ENCODE measurements around the gene ARRDC2. TPM values are rescaled to one million over a fixed set of nuclear protein-coding genes. Genes with fewer than 3 reads are reported as not detected.

ARRDC2 gene
- 147 and 168 TPM in 2 replicates for total RNA-seq

DNA sequence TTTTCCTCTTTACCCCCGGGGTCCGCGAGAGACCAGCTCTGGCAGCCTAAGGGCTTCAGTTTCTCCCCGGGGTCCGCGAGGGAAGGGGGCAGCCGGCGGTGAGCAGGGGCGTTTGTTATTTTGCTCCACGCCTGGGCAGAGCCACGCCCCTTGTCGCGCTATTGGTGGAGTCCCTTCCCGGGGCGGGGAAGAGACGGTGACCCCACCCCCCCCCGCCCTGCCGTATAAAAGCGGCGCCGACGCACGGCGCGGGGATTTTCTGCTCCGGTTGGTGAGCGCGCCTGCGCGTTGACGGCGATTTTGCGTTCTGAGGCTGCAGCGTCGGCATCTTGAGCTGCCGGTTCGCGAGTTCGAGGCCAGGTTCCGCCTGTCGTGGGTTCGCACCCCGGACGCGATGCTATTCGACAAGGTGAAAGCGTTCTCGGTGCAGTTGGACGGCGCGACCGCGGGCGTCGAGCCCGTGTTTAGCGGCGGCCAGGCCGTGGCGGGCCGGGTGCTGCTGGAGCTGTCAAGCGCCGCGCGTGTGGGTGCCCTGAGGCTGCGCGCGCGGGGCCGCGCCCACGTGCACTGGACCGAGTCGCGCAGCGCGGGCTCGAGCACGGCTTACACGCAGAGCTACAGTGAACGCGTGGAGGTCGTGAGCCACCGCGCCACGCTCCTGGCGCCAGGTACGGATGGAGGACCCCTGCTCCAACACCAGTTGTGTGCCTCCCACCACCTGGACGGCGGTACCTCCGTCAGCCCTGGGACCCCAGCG is at the start of gene ARRDC2:
ARRDC2 (plus strand) TSS at position 254 of the 757 bp plus-strand sequence; CDS start at position 395, 141 bp downstream.
- TF ChIP-seq, protein P1, sequence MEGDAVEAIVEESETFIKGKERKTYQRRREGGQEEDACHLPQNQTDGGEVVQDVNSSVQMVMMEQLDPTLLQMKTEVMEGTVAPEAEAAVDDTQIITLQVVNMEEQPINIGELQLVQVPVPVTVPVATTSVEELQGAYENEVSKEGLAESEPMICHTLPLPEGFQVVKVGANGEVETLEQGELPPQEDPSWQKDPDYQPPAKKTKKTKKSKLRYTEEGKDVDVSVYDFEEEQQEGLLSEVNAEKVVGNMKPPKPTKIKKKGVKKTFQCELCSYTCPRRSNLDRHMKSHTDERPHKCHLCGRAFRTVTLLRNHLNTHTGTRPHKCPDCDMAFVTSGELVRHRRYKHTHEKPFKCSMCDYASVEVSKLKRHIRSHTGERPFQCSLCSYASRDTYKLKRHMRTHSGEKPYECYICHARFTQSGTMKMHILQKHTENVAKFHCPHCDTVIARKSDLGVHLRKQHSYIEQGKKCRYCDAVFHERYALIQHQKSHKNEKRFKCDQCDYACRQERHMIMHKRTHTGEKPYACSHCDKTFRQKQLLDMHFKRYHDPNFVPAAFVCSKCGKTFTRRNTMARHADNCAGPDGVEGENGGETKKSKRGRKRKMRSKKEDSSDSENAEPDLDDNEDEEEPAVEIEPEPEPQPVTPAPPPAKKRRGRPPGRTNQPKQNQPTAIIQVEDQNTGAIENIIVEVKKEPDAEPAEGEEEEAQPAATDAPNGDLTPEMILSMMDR (IDR thresholded peaks at IDR 0.05), result no peak
- intact Hi-C loops (cut with micrococcal nuclease), result loop anchor here (1.0 to 10.0 kb wide), 7 partner anchors 13 to 253 kb away; partner anchors contain the start of gene FCHO1
- DNase-seq (peak; percentile 78), ATAC-seq (ENCODE audit: low read depth) (peak; percentile 86)
- Mint-ChIP-seq H3K4me1 (peaks cover 39% of the 10 kb centered on the region), H3K4me3 (peak within 1 kb of the TSS; percentile 93), H3K36me3 (ENCODE audit: low read depth) (peaks cover 58% of the 10 kb centered on the region), H3K27me3 (no peaks in the 10 kb centered on the region), H3K9me3 (no peaks in the 10 kb centered on the region), H3K27ac (peak within 1 kb of the TSS; percentile 92)
- ChIA-PET CTCF (interaction anchor here (0.7 to 3.4 kb wide), 11 partner anchors 8 to 283 kb away, joined by 3 to 91 read pairs (median 5); no protein-coding TSS in a partner anchor), POLR2A (interaction anchor here (0.6 to 23.7 kb wide), 26 partner anchors 8 to 420 kb away, joined by 3 to 779 read pairs (median 6); partner anchors contain the start of genes IL12RB1, JUND, MAST3 and MPV17L2)

DNA sequence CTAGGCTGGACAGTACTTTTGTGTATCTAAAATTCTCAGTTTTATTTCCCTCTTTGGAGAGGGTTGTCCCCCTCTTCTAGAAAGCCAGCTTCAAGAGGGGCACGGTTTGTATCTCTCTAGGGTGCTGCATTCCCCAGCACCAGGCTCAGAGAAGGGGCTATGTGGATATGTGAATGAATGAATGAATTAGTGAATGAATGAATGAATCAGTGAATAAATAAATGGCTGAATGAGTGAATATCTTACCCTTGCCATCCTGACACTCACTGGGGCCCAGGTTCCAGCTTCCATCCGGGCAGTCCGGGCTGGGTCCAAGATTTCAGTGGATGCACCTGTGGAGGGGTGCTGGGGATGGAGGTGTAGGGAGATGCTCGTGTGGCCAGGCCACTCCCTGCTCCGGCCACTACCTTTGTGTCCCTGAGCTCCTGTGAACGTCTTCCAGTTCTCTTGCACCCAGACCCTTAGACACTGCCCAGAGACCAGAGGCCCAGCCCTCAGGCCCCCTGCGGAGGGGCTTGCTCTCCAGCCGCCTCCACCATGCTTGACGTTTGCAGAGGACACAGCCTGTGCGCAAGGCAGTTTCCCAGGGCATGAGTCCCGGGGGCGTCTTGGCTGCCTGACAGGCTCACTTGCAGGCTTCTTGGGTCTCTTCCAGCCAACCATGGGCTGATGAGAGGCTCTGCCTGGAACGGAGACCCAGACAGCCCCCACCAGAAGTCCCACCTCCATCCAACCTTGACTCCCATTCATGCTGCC is 43.9 kb upstream of the ARRDC2 start:
- H3K9me3 Mint-ChIP-seq, result no peaks in the 10 kb centered on the region
- H3K36me3 Mint-ChIP-seq (ENCODE audit: low read depth), result no peaks in the 10 kb centered on the region
- H3K4me3 Mint-ChIP-seq, result no peak overlapping the region
- H3K4me1 Mint-ChIP-seq, result peaks cover 12% of the 10 kb centered on the region
- H3K27ac Mint-ChIP-seq, result no peak overlapping the region
- POLR2A ChIA-PET, result no interaction called here
- ATAC-seq (ENCODE audit: low read depth) (no peak), DNase-seq (no peak)
- TF ChIP-seq, protein P1 (IDR thresholded peaks at IDR 0.05), result no peak
- intact Hi-C loops (cut with micrococcal nuclease), result no loop called here
- CTCF ChIA-PET, result no interaction called here
- H3K27me3 Mint-ChIP-seq, result peaks cover 36% of the 10 kb centered on the region

DNA sequence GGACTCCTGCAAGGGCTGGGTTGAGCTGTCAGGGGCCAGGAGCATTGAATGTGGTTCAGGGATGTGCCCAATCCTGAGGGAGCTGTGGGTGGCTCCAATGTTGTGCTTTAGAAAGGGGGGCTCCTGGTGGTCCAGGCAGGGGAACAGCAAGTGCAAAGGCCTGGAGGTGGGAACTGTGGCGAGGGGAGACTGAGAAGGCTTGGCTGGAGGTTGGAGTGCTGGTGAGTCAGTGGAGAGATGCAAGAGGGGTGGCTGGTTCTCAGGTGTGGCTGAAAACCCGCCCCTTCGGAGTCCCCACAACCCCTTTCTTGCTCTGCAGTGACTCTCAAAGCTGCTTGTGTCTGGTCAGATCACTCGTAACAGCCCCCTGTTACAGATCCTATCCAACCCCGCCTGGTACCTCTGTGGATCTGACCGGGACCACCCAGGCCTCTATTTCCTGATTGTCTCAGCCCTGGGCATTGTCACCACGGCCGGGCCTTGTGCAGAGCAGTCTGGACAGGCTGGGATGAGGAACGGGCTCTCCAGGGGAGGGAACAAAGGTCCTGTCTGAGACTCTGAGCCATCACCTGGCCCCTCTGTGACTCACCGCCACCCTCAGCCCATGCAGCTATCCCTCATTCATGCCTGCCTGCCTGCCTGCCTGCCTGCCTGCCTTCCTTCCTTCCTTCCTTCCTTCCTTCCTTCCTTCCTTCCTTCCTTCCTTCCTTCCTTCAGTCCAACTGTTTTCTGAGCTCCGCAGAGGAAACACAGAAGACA is 42.4 kb upstream of the ARRDC2 start:
- ATAC-seq (ENCODE audit: low read depth), result no peak
- no peaks in the 10 kb centered on the region for H3K36me3 Mint-ChIP-seq (ENCODE audit: low read depth)
- CTCF ChIA-PET, result interaction anchor here (0.7 to 0.8 kb wide), 2 partner anchors 432 to 1064 kb away, joined by 3 to 4 read pairs; no protein-coding TSS in a partner anchor
- peaks cover 12% of the 10 kb centered on the region for H3K4me1 Mint-ChIP-seq
- DNase-seq, result no peak
- H3K9me3 Mint-ChIP-seq, result no peaks in the 10 kb centered on the region
- TF ChIP-seq, protein P1 (IDR thresholded peaks at IDR 0.05), result no peak
- H3K4me3 Mint-ChIP-seq, result no peak overlapping the region
- POLR2A ChIA-PET, result interaction anchor here (0.6 to 0.8 kb wide), 2 partner anchors 8 to 1820 kb away, joined by 3 to 7 read pairs; no protein-coding TSS in a partner anchor
- intact Hi-C loops (cut with micrococcal nuclease), result no loop called here
- no peak overlapping the region for H3K27ac Mint-ChIP-seq
- H3K27me3 Mint-ChIP-seq, result peaks cover 36% of the 10 kb centered on the region

DNA sequence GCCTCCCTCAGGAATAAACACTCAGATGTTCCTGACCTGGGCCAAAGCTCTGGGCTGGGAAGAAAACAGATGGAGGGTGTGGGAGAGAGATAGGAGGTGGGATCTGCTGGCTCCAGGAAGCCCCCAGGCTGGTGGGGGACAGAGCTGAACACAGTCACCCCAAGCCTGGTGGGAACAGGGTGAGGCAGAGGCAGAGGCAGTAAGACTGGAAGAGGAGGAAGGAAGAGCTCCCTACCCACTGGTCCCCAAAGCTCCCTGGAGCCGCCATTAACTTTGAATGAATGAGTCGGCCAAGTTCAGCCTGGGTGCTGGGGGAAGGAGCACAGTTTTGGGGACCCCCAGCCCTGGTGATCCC is 41.9 kb upstream of the ARRDC2 start:
- DNase-seq (no peak), ATAC-seq (ENCODE audit: low read depth) (no peak)
- CTCF ChIA-PET, result interaction anchor here (0.7 to 0.8 kb wide), 2 partner anchors 433 to 1065 kb away, joined by 3 to 4 read pairs; no protein-coding TSS in a partner anchor
- Mint-ChIP-seq H3K9me3 (no peaks in the 10 kb centered on the region), H3K27ac (no peak overlapping the region), H3K27me3 (peaks cover 37% of the 10 kb centered on the region), H3K4me3 (no peak overlapping the region), H3K4me1 (peaks cover 12% of the 10 kb centered on the region), H3K36me3 (ENCODE audit: low read depth) (no peaks in the 10 kb centered on the region)
- TF ChIP-seq, protein P1 (IDR thresholded peaks at IDR 0.05), result no peak
- intact Hi-C loops (cut with micrococcal nuclease), result no loop called here
- POLR2A ChIA-PET, result interaction anchor here (0.6 to 0.8 kb wide), 3 partner anchors 9 to 1821 kb away, joined by 3 to 7 read pairs (median 4); no protein-coding TSS in a partner anchor
